IMR-90 (cell line): ENCODE measurements around the gene STXBP2. TPM values are rescaled to one million over a fixed set of nuclear protein-coding genes. Genes with fewer than 3 reads are reported as not detected.

ENCODE experiments used
- ATAC-seq: fragments of 200-7000 bp; cut with Tn5 transposase; 2 replicates; pipeline ENCODE4 v1.9.1; 2020; ENCODE audit warnings: low read depth, mild to moderate bottlenecking, moderate library complexity
- BruUV-seq: library from RNA; stranded (reverse); fragments of 400-500 nt; replicated peaks from 2 replicates; lab custom pipeline; 2021; lab: Mats Ljungman, UMichigan
- CTCF ChIA-PET: fragments of 300-600 bp; formaldehyde crosslinking; extraction: SDS; loops from one replicate; lab custom pipeline; 2021; ENCODE audit warnings: antibody characterized with exemption; lab: Yijun Ruan, JAX
- POLR2A ChIA-PET: fragments of 300-600 bp; sonication (Branson Sonifier 250); formaldehyde crosslinking; loops from one replicate; lab custom pipeline; 2022; ENCODE audit warnings: antibody characterized with exemption; ENCODE audit not compliant: unreplicated experiment; lab: Charles Lee
- DNase-seq: peaks from one replicate; pipeline ENCODE4 v3.0.0; 2013
- H2AFZ ChIP-seq: replicated peaks from 2 replicates; pipeline ENCODE3; 2013; ENCODE audit warnings: low read length, mild to moderate bottlenecking; ENCODE audit not compliant: poor library complexity
- H2AK5ac ChIP-seq: 2 replicates; pipeline ENCODE4 v1.6.1; 2013; ENCODE audit warnings: low read depth, low read length, inconsistent platforms
- H2AK9ac ChIP-seq: replicated peaks from 2 replicates; pipeline ENCODE3; 2013; ENCODE audit warnings: mild to moderate bottlenecking, low read depth, low read length, moderate library complexity; ENCODE audit not compliant: poor library complexity
- H2BK120ac ChIP-seq: 2 replicates; pipeline ENCODE4 v1.6.1; 2013; ENCODE audit warnings: low read depth, low read length, inconsistent platforms
- H2BK15ac ChIP-seq: 3 replicates; pipeline ENCODE4 v1.6.1; 2013; ENCODE audit warnings: low read depth, low read length, inconsistent platforms
- H2BK20ac ChIP-seq: 2 replicates; pipeline ENCODE4 v1.6.1; 2013; ENCODE audit warnings: low read depth, mild to moderate bottlenecking, inconsistent platforms, low read length, moderate library complexity
- H2BK5ac ChIP-seq: 2 replicates; pipeline ENCODE4 v1.6.1; 2013; ENCODE audit warnings: mild to moderate bottlenecking, low read depth, low read length, inconsistent platforms; ENCODE audit not compliant: poor library complexity, severe bottlenecking
- H3K14ac ChIP-seq: replicated peaks from 2 replicates; pipeline ENCODE4 v1.6.1; 2013; ENCODE audit warnings: low read depth, low read length, inconsistent platforms
- H3K18ac ChIP-seq: 2 replicates; pipeline ENCODE4 v1.6.1; 2013; ENCODE audit warnings: low read depth, low read length, control low read depth
- H3K23ac ChIP-seq: 2 replicates; pipeline ENCODE4 v1.6.1; 2013; ENCODE audit warnings: low read depth, low read length, inconsistent platforms
- H3K27ac ChIP-seq: 2 replicates; pipeline ENCODE4 v1.5.1; 2013; ENCODE audit warnings: mild to moderate bottlenecking, control low read depth, low read length; ENCODE audit not compliant: insufficient read depth
- H3K27me3 ChIP-seq: 2 replicates; pipeline ENCODE4 v1.6.1; 2013; ENCODE audit warnings: low read length; ENCODE audit not compliant: control insufficient read depth, insufficient read depth
- H3K36me3 ChIP-seq: 2 replicates; pipeline ENCODE4 v1.6.1; 2013; ENCODE audit warnings: low read length, mixed read lengths; ENCODE audit not compliant: control insufficient read depth, insufficient read depth
- H3K4ac ChIP-seq: 2 replicates; pipeline ENCODE4 v1.6.1; 2013; ENCODE audit warnings: low read depth, low read length, inconsistent platforms
- H3K4me1 ChIP-seq: 2 replicates; pipeline ENCODE4 v1.6.1; 2013; ENCODE audit warnings: low read length, mixed read lengths; ENCODE audit not compliant: control insufficient read depth, insufficient read depth
- H3K4me2 ChIP-seq: 2 replicates; pipeline ENCODE4 v1.6.1; 2013; ENCODE audit warnings: low read depth, mild to moderate bottlenecking, control low read depth, low read length, moderate library complexity
- H3K4me3 ChIP-seq: 2 replicates; pipeline ENCODE4 v1.5.1; 2013; ENCODE audit warnings: low read depth, mild to moderate bottlenecking, control low read depth, low read length, moderate library complexity; ENCODE audit not compliant: insufficient read depth
- H3K56ac ChIP-seq: 2 replicates; pipeline ENCODE4 v1.6.1; 2013; ENCODE audit warnings: low read length, inconsistent platforms; ENCODE audit not compliant: insufficient read depth; ENCODE audit errors: extremely low read depth
- H3K79me1 ChIP-seq, 2 experiments: 2 replicates each; pipeline ENCODE4 v1.6.1; 2013; ENCODE audit warnings: low read length in 2 of 2, inconsistent platforms in 1 of 2, low read depth in 1 of 2
- H3K9ac ChIP-seq: 2 replicates; pipeline ENCODE4 v1.6.1; 2013; ENCODE audit warnings: low read depth, low read length, control low read depth
- H3K9me1 ChIP-seq: 2 replicates; pipeline ENCODE4 v1.6.1; 2013; ENCODE audit warnings: low read length, inconsistent platforms; ENCODE audit not compliant: insufficient read depth
- H3K9me3 ChIP-seq: 2 replicates; pipeline ENCODE4 v1.6.1; 2013; ENCODE audit warnings: low read length; ENCODE audit not compliant: control insufficient read depth, insufficient read depth
- H4K20me1 ChIP-seq: 2 replicates; pipeline ENCODE4 v1.6.1; 2013; ENCODE audit warnings: low read length, inconsistent platforms; ENCODE audit not compliant: insufficient read depth
- H4K5ac ChIP-seq: 2 replicates; pipeline ENCODE4 v1.6.1; 2013; ENCODE audit warnings: mild to moderate bottlenecking, low read depth, low read length, control low read depth
- H4K8ac ChIP-seq, 2 experiments: 2 replicates each; pipeline ENCODE4 v1.6.1; 2013; ENCODE audit warnings: low read depth in 2 of 2, low read length in 2 of 2, control low read depth in 1 of 2, inconsistent platforms in 1 of 2
- H4K91ac ChIP-seq: 2 replicates; pipeline ENCODE4 v1.6.1; 2013; ENCODE audit warnings: low read depth, low read length, inconsistent platforms; ENCODE audit not compliant: insufficient read depth
- BHLHE40 ChIP-seq: fragments of 150-350 bp; IDR thresholded peaks from 2 replicates; pipeline ENCODE4 v1.6.1; 2016; ENCODE audit warnings: mild to moderate bottlenecking, low read depth, low read length
- CEBPB ChIP-seq: IDR thresholded peaks from 2 replicates; pipeline ENCODE4 v1.6.1; 2012; ENCODE audit warnings: low read depth, low read length, improper control_type of control experiment
- CTCF ChIP-seq: conservative IDR thresholded peaks from 2 replicates; pipeline ENCODE4 v1.5.1; 2012; ENCODE audit warnings: mild to moderate bottlenecking, low read depth, low read length, improper control_type of control experiment
- ELK1 ChIP-seq: fragments of 150-350 bp; IDR thresholded peaks from 2 replicates; pipeline ENCODE4 v1.6.1; 2016; ENCODE audit warnings: low read depth, mild to moderate bottlenecking, low read length, moderate library complexity, borderline replicate concordance
- FOS ChIP-seq: fragments of 150-350 bp; IDR thresholded peaks from 2 replicates; pipeline ENCODE4 v1.6.1; 2016; ENCODE audit warnings: low read depth, low read length
- MAFK ChIP-seq: IDR thresholded peaks from 2 replicates; pipeline ENCODE4 v1.6.1; 2012; ENCODE audit warnings: low read depth, low read length, improper control_type of control experiment
- MAZ ChIP-seq: IDR thresholded peaks from 2 replicates; pipeline ENCODE4 v1.6.1; 2012; ENCODE audit warnings: low read depth, mild to moderate bottlenecking, low read length, improper control_type of control experiment, moderate library complexity, borderline replicate concordance
- MXI1 ChIP-seq: IDR thresholded peaks from 2 replicates; pipeline ENCODE4 v1.6.1; 2012; ENCODE audit warnings: low read depth, mild to moderate bottlenecking, low read length, moderate library complexity, borderline replicate concordance
- RAD21 ChIP-seq: IDR thresholded peaks from 2 replicates; pipeline ENCODE4 v1.6.1; 2012; ENCODE audit warnings: low read length, improper control_type of control experiment
- RCOR1 ChIP-seq: IDR thresholded peaks from 2 replicates; pipeline ENCODE4 v1.6.1; 2012; ENCODE audit warnings: mild to moderate bottlenecking, low read length, improper control_type of control experiment; ENCODE audit not compliant: insufficient replicate concordance
- RFX5 ChIP-seq: IDR thresholded peaks from 2 replicates; pipeline ENCODE4 v1.8.0; 2012; ENCODE audit warnings: low read depth, mild to moderate bottlenecking, low read length, moderate library complexity
- SMC3 ChIP-seq: fragments of 150-350 bp; IDR thresholded peaks from 2 replicates; pipeline ENCODE4 v1.6.1; 2016; ENCODE audit warnings: low read depth, mild to moderate bottlenecking, antibody characterized with exemption, low read length, moderate library complexity
- USF2 ChIP-seq: fragments of 150-350 bp; IDR thresholded peaks from 2 replicates; pipeline ENCODE4 v1.6.1; 2017; ENCODE audit warnings: mild to moderate bottlenecking, antibody characterized with exemption, low read length, low read depth
- WGBS, 2 experiments: methylation state at CpG; one replicate each; pipeline versions ENCODE4 v1.1.5 to v1.1.7; 2013; ENCODE audit warnings: missing lambda C conversion rate in 2 of 2; ENCODE audit not compliant: insufficient read length in 1 of 2; ENCODE audit errors: extremely low coverage in 2 of 2; 5-methylcytosine and 5-hydroxymethylcytosine counted together
- dilution Hi-C: fragments of 300-500 bp; cut with HindIII; formaldehyde crosslinking; loops from one replicate; pipeline ENCODE4 v1.14.3; 2018; ENCODE audit warnings: low sequenced_read_pairs; ENCODE audit not compliant: unreplicated experiment
- in situ Hi-C: fragments of 300-500 bp; cut with MboI; formaldehyde crosslinking; loops from 3 replicates; pipeline ENCODE4 v1.14.3; 2019; ENCODE audit warnings: low sequenced_read_pairs, inconsistent platforms, mixed read lengths
- intact Hi-C: fragments of 100-400 bp; cut with micrococcal nuclease; formaldehyde crosslinking; loops from 2 replicates; pipeline ENCODE4 v1.10.0; 2022
- polyA plus RNA-seq, 3 experiments: library from polyadenylated mRNA; depleted of rRNA; stranded (reverse); fragments of >200 nt; gene quantifications; 2 replicates each; pipeline ENCODE4 v1.2.3, GENCODE V29; 2012; ENCODE audit warnings: low replicate concordance in 1 of 3
- total RNA-seq: library from RNA; depleted of rRNA; stranded (reverse); fragments of >200 nt; gene quantifications from 2 replicates; pipeline ENCODE4 v1.2.3, GENCODE V29; 2012

Gene STXBP2
- total and polyA plus RNA-seq, 2 of the 4 experiments (the other 2 are of a cell fraction), result 3.9 to 12.6 TPM

GRCh38 chr19:7685546-7686445 is 48.9 kb downstream of the STXBP2 start:
- Histone ChIP-seq H4K91ac (no peak overlapping the region), H3K79me1 (peaks cover 0 to 28% of the 10 kb centered on the region in 2 experiments; a peak in 3 of 4 replicates), H4K5ac (no peak overlapping the region), H3K14ac (no peak overlapping the region), H3K4me3 (no peak overlapping the region), H3K9ac (no peak overlapping the region), H4K20me1 (peaks cover 14% of the 10 kb centered on the region), H3K18ac (no peak overlapping the region), H3K27me3 (peaks cover 3% of the 10 kb centered on the region; the same call in 1 of the 2 replicates), H3K36me3 (peaks cover 11% of the 10 kb centered on the region; the same call in 1 of the 2 replicates), H3K9me1 (no peaks in the 10 kb centered on the region), H2AK5ac (no peak overlapping the region), H3K23ac (no peak overlapping the region), H2BK20ac (no peak overlapping the region), H4K8ac (no peak overlapping the region), H3K9me3 (no peaks in the 10 kb centered on the region), H3K27ac (no peak overlapping the region), H2AFZ (no peak overlapping the region), H3K4me1 (0 out of 2 replicates have a peak, but pooled peaks cover 2% of the 10 kb centered on the region), H2BK15ac (no peak overlapping the region), H3K4ac (no peak overlapping the region), H3K56ac (no peak overlapping the region), H2BK5ac (no peak overlapping the region), H3K4me2 (no peak overlapping the region), H2AK9ac (no peak overlapping the region), H2BK120ac (no peak overlapping the region)
- POLR2A ChIA-PET, result interaction anchor here (1.0 kb wide), 1 partner anchor 320 kb away, joined by 4 read pairs; the partner anchor contains the start of gene ELAVL1
- intact Hi-C loops, result no loop called here
- dilution Hi-C loops, result no loop called here
- no TSS peak for BruUV-seq
- DNase-seq (no peak), ATAC-seq (no peak)
- TF ChIP-seq BHLHE40 (no peak), SMC3 (no peak), CEBPB (no peak), MAFK (no peak), CTCF (no peak), FOS (no peak), RAD21 (no peak), MAZ (no peak), RFX5 (no peak), USF2 (no peak), MXI1 (no peak), ELK1 (no peak), RCOR1 (no peak)
- 33% methylated on average over 3 of the region's 19 CpGs; no CpG with 5 or more reads in 1 of the 2 experiments for WGBS, 2 experiments
- CTCF ChIA-PET, result no interaction called here
- in situ Hi-C loops, result loop anchor here (10.0 kb wide), 1 partner anchor 109 kb away; no protein-coding TSS in a partner anchor
